ENCODE results near the gene DAPK1.

The DAPK1 gene

DNA sequence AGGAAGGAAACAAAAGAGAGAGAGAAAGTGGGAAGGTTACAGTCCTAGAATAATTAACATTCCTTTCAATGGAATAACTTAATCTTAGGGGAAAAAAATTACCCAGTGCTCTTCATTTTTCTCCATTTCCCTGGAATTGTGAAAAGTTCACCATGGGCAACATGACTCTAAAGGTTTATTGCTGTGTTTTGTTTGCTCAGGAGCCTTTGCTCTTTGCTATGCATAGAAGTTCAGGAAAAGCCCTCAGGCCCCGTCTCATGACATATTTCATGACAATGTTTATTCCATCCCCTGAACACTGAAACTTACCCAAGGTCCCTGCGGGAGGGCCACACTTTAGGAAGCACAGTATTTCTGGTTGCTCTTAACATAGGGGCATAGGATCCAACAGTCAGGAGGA, 218.5 kb downstream of the DAPK1 start:
- no peaks in the 10 kb centered on the region for H3K36me3 ChIP-seq (ENCODE audit: control insufficient read depth in 5 of 5, insufficient read depth in 5 of 5, low read length in 5 of 5)
- H3K9me3 ChIP-seq (ENCODE audit: control insufficient read depth in 5 of 5, low read length in 5 of 5): no peaks in the 10 kb centered on the region
- peaks cover 13 to 39% (median 17%) of the 10 kb centered on the region in 5 donors for H3K4me1 ChIP-seq (ENCODE audit: control insufficient read depth in 5 of 5, insufficient read depth in 5 of 5, low read length in 5 of 5)
- H3K27me3 ChIP-seq (ENCODE audit: control insufficient read depth in 5 of 5, insufficient read depth in 4 of 5, low read length in 5 of 5): peaks cover 0 to 4% (median 0%) of the 10 kb centered on the region in 5 donors
- no peak overlapping the region for H3K4me3 ChIP-seq (ENCODE audit: low read depth in 1 of 5, low read length in 5 of 5)
- no peak overlapping the region for H3K9ac ChIP-seq (ENCODE audit: low read length in 5 of 5)
- H3K27ac ChIP-seq (ENCODE audit: low read depth, low read length): no peak overlapping the region

DNA sequence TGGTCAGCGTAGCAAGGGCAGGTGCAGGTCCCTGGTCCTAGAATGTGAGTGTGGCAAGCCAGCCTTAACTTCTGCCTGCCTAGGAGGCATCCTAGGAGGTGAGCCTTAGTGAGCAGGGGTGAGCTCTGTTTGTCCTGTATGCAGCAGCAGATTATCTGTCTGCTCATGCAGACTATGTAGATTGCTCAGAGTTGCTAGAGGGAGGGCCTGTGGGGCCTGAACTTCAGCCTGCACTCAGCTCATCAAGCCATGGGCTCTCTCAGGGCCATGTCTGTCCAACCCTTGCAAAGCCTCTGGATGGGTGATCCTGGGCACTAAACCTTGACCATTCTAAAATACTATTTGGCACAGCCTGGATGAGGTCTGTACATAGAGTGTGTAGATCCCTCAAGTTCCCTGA, 219.8 kb downstream of the DAPK1 start:
- Histone ChIP-seq H3K9me3 (ENCODE audit: control insufficient read depth in 5 of 5, low read length in 5 of 5) (no peaks in the 10 kb centered on the region), H3K27ac (ENCODE audit: low read depth, low read length) (no peak overlapping the region), H3K36me3 (ENCODE audit: control insufficient read depth in 5 of 5, insufficient read depth in 5 of 5, low read length in 5 of 5) (no peaks in the 10 kb centered on the region)

GRCh38 chr9:87718231-87718630, 220.6 kb downstream of the DAPK1 start:
- Histone ChIP-seq H3K36me3 (ENCODE audit: control insufficient read depth in 5 of 5, insufficient read depth in 5 of 5, low read length in 5 of 5) (no peaks in the 10 kb centered on the region), H3K4me3 (ENCODE audit: low read depth in 1 of 5, low read length in 5 of 5) (no peak overlapping the region), H3K27ac (ENCODE audit: low read depth, low read length) (no peak overlapping the region), H3K27me3 (ENCODE audit: control insufficient read depth in 5 of 5, insufficient read depth in 4 of 5, low read length in 5 of 5) (peaks cover 0 to 4% (median 0%) of the 10 kb centered on the region in 5 donors), H3K9me3 (ENCODE audit: control insufficient read depth in 5 of 5, low read length in 5 of 5) (no peaks in the 10 kb centered on the region), H3K4me1 (ENCODE audit: control insufficient read depth in 5 of 5, insufficient read depth in 5 of 5, low read length in 5 of 5) (peaks cover 6 to 30% (median 10%) of the 10 kb centered on the region in 5 donors), H3K9ac (ENCODE audit: low read length in 5 of 5) (no peak overlapping the region)

More for the DNA sequence above, 219.8 kb downstream of the DAPK1 start:
- no peak overlapping the region for H3K9ac ChIP-seq (ENCODE audit: low read length in 5 of 5)
- peaks cover 0 to 4% (median 0%) of the 10 kb centered on the region in 5 donors for H3K27me3 ChIP-seq (ENCODE audit: control insufficient read depth in 5 of 5, insufficient read depth in 4 of 5, low read length in 5 of 5)
- H3K4me1 ChIP-seq (ENCODE audit: control insufficient read depth in 5 of 5, insufficient read depth in 5 of 5, low read length in 5 of 5): peaks cover 11 to 32% (median 15%) of the 10 kb centered on the region in 5 donors
- H3K4me3 ChIP-seq (ENCODE audit: low read depth in 1 of 5, low read length in 5 of 5): no peak overlapping the region

GRCh38 chr9:87718852-87719612, 221.4 kb downstream of the DAPK1 start:
- Histone ChIP-seq H3K9ac (ENCODE audit: low read length in 5 of 5) (no peak overlapping the region), H3K9me3 (ENCODE audit: control insufficient read depth in 5 of 5, low read length in 5 of 5) (no peaks in the 10 kb centered on the region), H3K4me3 (ENCODE audit: low read depth in 1 of 5, low read length in 5 of 5) (no peak overlapping the region), H3K27me3 (ENCODE audit: control insufficient read depth in 5 of 5, insufficient read depth in 4 of 5, low read length in 5 of 5) (no peaks in the 10 kb centered on the region), H3K4me1 (ENCODE audit: control insufficient read depth in 5 of 5, insufficient read depth in 5 of 5, low read length in 5 of 5) (peaks cover 6 to 23% (median 10%) of the 10 kb centered on the region in 5 donors), H3K36me3 (ENCODE audit: control insufficient read depth in 5 of 5, insufficient read depth in 5 of 5, low read length in 5 of 5) (no peaks in the 10 kb centered on the region), H3K27ac (ENCODE audit: low read depth, low read length) (no peak overlapping the region)

GRCh38 chr9:87720173-87720572, 222.5 kb downstream of the DAPK1 start:
- Histone ChIP-seq H3K9ac (ENCODE audit: low read length in 5 of 5) (no peak overlapping the region), H3K36me3 (ENCODE audit: control insufficient read depth in 5 of 5, insufficient read depth in 5 of 5, low read length in 5 of 5) (no peaks in the 10 kb centered on the region), H3K4me3 (ENCODE audit: low read depth in 1 of 5, low read length in 5 of 5) (no peak overlapping the region), H3K4me1 (ENCODE audit: control insufficient read depth in 5 of 5, insufficient read depth in 5 of 5, low read length in 5 of 5) (peaks cover under 1 to 15% (median 3%) of the 10 kb centered on the region in 5 donors), H3K9me3 (ENCODE audit: control insufficient read depth in 5 of 5, low read length in 5 of 5) (no peaks in the 10 kb centered on the region), H3K27ac (ENCODE audit: low read depth, low read length) (no peak overlapping the region), H3K27me3 (ENCODE audit: control insufficient read depth in 5 of 5, insufficient read depth in 4 of 5, low read length in 5 of 5) (no peaks in the 10 kb centered on the region)

DNA sequence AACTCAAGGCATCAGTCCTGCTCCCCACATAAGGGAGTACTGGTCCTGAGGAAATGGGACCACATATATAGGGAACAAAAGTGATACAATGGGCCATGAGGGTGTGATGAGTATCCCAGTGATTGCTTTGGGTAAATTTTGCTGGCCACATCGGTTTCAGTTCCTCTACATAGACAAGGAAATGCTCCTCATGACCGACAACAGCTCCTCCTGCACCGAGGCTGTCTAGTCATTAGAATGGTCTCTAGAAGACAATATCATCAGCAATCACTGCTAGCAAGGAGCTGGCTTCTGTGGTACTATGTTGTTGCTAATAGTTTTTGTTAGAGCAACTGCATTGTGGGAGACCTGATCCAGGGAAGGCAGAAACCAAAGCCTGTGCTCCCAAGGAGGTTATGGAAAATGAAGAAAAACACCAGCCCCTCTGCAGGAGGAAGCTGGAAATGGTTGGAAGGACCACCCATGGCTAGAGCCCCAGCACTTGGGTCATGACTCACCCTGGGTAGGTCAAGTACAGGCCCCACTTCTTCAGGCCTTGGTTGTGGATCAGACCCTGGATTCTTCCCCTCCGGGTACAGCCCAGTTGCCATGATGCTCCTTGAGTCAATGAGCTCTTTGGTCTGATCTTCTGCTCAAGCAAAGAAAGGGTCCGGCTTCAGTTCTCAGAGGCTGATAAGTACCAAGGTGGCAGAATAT, 224.9 kb downstream of the DAPK1 start:
- H3K4me3 ChIP-seq (ENCODE audit: low read depth in 1 of 5, low read length in 5 of 5): no peak overlapping the region
- H3K9ac ChIP-seq (ENCODE audit: low read length in 5 of 5): no peak overlapping the region
- no peaks in the 10 kb centered on the region for H3K27me3 ChIP-seq (ENCODE audit: control insufficient read depth in 5 of 5, insufficient read depth in 4 of 5, low read length in 5 of 5)
- H3K9me3 ChIP-seq (ENCODE audit: control insufficient read depth in 5 of 5, low read length in 5 of 5): no peaks in the 10 kb centered on the region
- H3K4me1 ChIP-seq (ENCODE audit: control insufficient read depth in 5 of 5, insufficient read depth in 5 of 5, low read length in 5 of 5): peaks cover 5 to 30% (median 15%) of the 10 kb centered on the region in 5 donors
- H3K36me3 ChIP-seq (ENCODE audit: control insufficient read depth in 5 of 5, insufficient read depth in 5 of 5, low read length in 5 of 5): peaks cover 0 to 2% (median 0%) of the 10 kb centered on the region in 5 donors
- peak overlapping the region; percentile 6 for H3K27ac ChIP-seq (ENCODE audit: low read depth, low read length)

GRCh38 chr9:87725356-87725899, 227.8 kb downstream of the DAPK1 start:
- Histone ChIP-seq H3K27ac (ENCODE audit: low read depth, low read length) (peak overlapping the region; percentile 96), H3K9ac (ENCODE audit: low read length in 5 of 5) (peak overlapping the region in 4 of 5 donors; percentile 81 to 98 (median 89)), H3K36me3 (ENCODE audit: control insufficient read depth in 5 of 5, insufficient read depth in 5 of 5, low read length in 5 of 5) (peaks cover 19 to 30% (median 25%) of the 10 kb centered on the region in 5 donors), H3K4me3 (ENCODE audit: low read depth in 1 of 5, low read length in 5 of 5) (peak overlapping the region; percentile 80 to 95 (median 85)), H3K27me3 (ENCODE audit: control insufficient read depth in 5 of 5, insufficient read depth in 4 of 5, low read length in 5 of 5) (no peaks in the 10 kb centered on the region), H3K4me1 (ENCODE audit: control insufficient read depth in 5 of 5, insufficient read depth in 5 of 5, low read length in 5 of 5) (peaks cover 3 to 38% (median 34%) of the 10 kb centered on the region in 5 donors), H3K9me3 (ENCODE audit: control insufficient read depth in 5 of 5, low read length in 5 of 5) (no peaks in the 10 kb centered on the region)

- Histone ChIP-seq H3K4me3 (ENCODE audit: low read depth in 1 of 5, low read length in 5 of 5) (peak within 1 kb of the TSS; percentile 80 to 95 (median 85)), H3K4me1 (ENCODE audit: control insufficient read depth in 5 of 5, insufficient read depth in 5 of 5, low read length in 5 of 5) (peaks cover 3 to 39% (median 34%) of the 10 kb centered on the region in 5 donors), H3K9ac (ENCODE audit: low read length in 5 of 5) (peak within 1 kb of the TSS; percentile 49 to 98 (median 89)), H3K9me3 (ENCODE audit: control insufficient read depth in 5 of 5, low read length in 5 of 5) (no peaks in the 10 kb centered on the region), H3K27me3 (ENCODE audit: control insufficient read depth in 5 of 5, insufficient read depth in 4 of 5, low read length in 5 of 5) (no peaks in the 10 kb centered on the region), H3K27ac (ENCODE audit: low read depth, low read length) (peak within 1 kb of the TSS; percentile 96), H3K36me3 (ENCODE audit: control insufficient read depth in 5 of 5, insufficient read depth in 5 of 5, low read length in 5 of 5) (peaks cover 23 to 37% (median 32%) of the 10 kb centered on the region in 5 donors)
These were observed 228.4 kb downstream of the DAPK1 start, which contains the start of gene CTSL for GRCh38 chr9:87725900-87726709. TSS of gene CTSL (plus strand) at chr9:87726119. CDS start at chr9:87727604, 1,485 bp downstream.

DNA sequence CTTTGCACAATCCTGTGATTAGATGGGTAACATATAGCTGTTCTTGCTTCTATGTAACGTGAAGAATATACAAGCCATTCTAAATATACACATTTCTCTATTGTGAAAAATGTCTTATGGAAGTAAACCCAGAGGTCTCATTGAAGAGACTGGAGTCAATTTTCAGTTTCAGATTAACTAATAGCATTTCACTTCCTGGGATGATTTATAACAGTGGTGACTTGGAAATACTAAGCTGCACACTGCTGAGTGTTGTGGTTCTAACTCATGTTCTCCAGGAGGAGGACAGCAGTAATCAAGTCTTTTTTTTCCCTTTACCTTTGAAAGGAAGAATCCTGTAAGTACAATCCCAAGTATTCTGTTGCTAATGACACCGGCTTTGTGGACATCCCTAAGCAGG, 231.6 kb downstream of the DAPK1 start:
- Histone ChIP-seq H3K27me3 (ENCODE audit: control insufficient read depth in 5 of 5, insufficient read depth in 4 of 5, low read length in 5 of 5) (no peaks in the 10 kb centered on the region), H3K4me3 (ENCODE audit: low read depth in 1 of 5, low read length in 5 of 5) (peak overlapping the region; percentile 30 to 89 (median 85)), H3K27ac (ENCODE audit: low read depth, low read length) (peak overlapping the region; percentile 8), H3K4me1 (ENCODE audit: control insufficient read depth in 5 of 5, insufficient read depth in 5 of 5, low read length in 5 of 5) (peaks cover 3 to 39% (median 31%) of the 10 kb centered on the region in 5 donors), H3K9ac (ENCODE audit: low read length in 5 of 5) (peak overlapping the region in 1 of 5 donors; percentile 29), H3K36me3 (ENCODE audit: control insufficient read depth in 5 of 5, insufficient read depth in 5 of 5, low read length in 5 of 5) (peaks cover 23 to 49% (median 41%) of the 10 kb centered on the region in 5 donors), H3K9me3 (ENCODE audit: control insufficient read depth in 5 of 5, low read length in 5 of 5) (no peaks in the 10 kb centered on the region)
